ENCODE measurements around the gene ZNF668.
"Not testable (repeated sequence)": the region's sequence is repeated elsewhere in the genome, so short reads cannot be mapped to it uniquely, and the experiment has no call there.

The ZNF668 gene

DNA sequence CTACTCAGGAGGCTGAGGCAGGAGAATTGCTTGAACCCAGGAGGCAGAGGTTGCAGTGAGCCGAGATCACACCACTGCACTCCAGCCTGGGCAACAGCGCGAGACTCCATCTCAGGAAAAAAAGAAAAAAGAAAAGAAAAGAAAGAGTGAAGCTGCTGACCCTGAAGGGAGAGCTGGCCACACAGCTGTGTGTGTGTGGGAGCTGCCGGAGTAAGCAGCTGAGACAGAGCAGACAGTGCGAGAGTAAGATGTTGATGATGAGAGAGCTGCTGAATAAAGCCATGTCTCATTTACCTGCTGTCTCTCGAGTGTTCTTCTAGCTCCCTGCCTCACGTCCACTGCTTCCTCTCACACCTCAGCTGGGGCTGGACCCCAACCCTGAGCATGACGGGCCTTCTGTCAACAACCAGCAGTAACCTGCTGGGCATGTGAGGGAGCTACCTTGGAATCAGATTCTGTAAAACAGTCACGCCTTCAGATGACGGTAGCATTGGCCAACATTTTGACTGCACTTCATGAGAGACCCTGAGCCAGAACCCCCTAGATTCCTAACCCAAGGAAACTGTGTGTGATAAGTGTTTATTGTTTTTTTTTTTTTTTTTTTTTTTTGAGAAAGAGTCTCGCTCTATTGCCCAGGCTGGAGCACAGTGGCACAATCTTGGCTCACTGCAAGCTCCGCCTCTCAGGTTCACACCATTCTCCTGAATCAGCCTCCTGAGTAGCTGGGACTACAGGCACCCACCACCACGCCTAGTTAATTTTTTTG is 27.0 kb upstream of the ZNF668 start:
- DNase-seq (ENCODE audit: low read depth in 2 of 2): not testable (repeated sequence)

- DNase-seq (ENCODE audit: low read depth in 2 of 2): no peak
These were observed 26.0 kb upstream of the ZNF668 start for GRCh38 chr16:31099860-31100638.

DNA sequence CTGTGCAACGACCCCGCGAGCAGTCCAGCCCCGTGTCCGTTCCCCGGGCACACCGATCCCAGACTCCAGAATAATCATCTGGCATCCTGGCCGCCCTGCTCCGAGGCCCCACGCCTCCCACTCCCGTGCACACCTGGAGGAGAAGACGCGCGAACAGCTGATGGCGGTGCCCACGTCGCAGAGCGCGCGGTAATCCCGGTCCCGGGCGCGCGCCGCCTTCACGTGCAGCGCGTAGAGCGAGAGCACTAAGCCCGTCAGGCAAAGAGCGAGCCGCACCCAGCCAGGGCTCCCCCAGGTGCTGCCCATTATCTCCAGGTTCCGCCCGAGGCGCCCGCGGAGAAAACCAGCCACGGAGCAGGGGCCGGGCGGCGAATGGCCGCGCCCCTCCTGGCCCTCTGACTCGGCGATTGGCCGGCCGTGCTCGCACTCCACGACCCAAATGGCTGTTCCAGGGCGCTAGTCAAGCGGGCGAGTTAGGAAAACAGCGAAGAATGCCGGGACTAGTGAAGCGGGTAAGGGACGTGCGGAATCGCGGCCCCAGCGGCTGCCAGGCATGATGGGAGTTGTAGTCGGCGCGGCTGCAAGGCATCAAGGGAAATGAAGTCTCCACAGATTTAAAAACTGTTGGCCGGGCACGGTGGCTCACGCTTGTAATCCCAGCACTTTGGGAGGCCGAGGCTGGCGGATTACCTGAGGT is 20.5 kb upstream of the ZNF668 start, which contains the start of gene VKORC1:
TSS of gene VKORC1 (minus strand) at position 374 of the 697 bp plus-strand sequence. CDS start at position 306, 68 bp downstream.
- peak; percentile 70 to 80 for DNase-seq (ENCODE audit: low read depth in 2 of 2)

GRCh38 chr16:31094088-31094423 is 20.0 kb upstream of the ZNF668 start:
- no peak for DNase-seq (ENCODE audit: low read depth in 2 of 2)

DNA sequence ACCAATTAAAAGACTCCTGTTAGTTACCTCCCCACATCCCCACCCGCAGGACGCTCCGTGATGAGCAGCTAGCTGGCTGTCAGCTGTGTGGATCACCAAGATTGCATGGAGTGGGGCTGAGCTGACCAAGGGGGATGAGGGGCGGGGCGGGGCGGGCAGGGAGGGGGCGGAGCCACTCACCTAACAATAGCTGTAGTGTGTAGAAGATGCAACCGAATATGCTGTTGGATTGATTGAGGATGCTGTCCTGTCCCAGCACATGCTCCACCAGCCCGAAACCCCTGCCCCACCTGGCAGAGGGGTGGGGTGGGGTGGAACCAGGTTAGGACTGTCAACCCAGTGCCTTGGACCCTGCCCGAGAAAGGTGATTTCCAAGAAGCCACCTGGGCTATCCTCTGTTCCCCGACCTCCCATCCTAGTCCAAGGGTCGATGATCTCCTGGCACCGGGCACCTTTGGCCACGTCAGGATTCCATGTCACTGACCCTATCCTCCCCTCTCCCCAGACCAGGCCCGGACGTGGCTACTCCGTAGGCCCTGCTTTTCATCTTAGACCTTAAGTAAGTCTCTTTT is 19.2 kb upstream of the ZNF668 start:
- no peak for DNase-seq (ENCODE audit: low read depth in 2 of 2)

DNA sequence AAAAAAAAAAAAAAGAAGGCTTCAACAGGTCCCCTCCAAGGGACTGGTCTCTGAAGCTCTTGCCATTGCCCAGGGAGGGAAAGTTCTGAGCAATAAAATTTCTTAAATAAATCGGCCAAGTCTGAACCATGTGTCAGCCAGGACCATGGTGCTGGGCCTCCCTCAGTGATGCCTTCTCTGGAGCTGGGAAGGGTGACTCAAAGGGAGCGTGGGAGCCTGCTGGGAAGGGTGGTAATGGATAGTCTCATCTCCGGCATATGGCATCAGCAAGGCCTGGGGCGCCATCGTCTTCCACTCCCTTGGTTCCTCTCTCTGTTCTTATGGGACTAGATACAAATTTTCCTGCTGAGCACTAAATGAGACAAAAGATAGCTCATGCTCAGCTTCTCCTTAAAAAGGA is 18.3 kb upstream of the ZNF668 start:
- DNase-seq (ENCODE audit: low read depth in 2 of 2): no peak

GRCh38 chr16:31090540-31090939 is 16.5 kb upstream of the ZNF668 start:
- DNase-seq (ENCODE audit: low read depth in 2 of 2): no peak

DNA sequence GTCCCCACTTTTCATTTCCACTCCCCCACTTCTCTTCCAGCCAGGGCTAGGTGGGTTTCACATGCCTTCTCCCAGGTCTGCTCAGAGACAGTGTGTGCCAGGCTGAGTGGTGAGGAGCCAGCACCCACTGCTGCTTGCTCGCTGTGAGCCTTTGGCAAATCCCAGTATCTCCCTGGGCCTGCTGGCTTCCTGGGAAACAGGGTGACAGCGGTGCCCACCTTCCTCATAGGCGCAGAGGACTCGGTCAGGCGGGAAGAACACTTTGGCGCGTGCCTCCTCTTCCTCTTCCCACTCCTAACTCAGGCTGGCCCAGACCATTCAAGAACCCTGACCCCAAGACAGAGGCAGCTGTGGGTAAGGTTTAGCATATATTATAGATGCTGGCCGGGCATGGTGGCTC is 15.2 kb upstream of the ZNF668 start:
- no peak for DNase-seq (ENCODE audit: low read depth in 2 of 2)

DNA sequence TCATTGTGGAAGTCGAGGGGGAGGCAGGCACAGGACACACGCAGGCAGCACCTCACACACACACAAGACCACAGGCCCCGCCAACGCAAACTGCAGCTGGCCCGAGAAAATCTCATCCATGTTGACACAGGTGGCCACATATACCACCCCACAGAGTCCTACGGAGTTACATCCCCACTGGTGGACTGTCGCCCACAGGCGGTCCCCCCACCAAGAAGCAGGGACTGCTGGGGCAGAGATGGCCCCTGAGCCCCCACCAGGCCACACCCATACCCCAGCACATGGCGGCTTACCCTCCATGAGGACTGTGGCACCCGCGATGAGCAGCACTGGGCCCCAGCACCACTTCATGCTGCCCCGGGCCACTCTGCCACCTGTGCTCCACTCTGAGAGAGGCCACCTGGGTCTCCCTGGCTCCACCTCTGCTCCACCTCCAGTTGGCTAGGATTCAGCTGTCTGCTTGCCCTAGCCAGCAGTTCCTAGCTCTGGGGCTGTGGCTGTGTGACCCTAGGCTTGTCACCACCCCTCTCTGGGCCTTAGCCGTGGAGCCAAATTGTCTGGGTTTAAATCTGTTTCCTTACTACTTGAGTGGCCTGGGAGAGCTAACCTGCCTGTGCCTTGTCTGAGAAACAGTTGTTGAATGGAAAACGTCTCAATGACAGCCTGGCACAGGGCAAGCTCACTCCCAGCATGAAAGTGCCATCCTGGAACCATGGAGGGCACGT is 14.6 kb upstream of the ZNF668 start, which contains the start of gene PRSS53:
TSS of gene PRSS53 (minus strand) at position 485 of the 725 bp plus-strand sequence. CDS start at position 351, 134 bp downstream.
- no peak for DNase-seq (ENCODE audit: low read depth in 2 of 2)

DNA sequence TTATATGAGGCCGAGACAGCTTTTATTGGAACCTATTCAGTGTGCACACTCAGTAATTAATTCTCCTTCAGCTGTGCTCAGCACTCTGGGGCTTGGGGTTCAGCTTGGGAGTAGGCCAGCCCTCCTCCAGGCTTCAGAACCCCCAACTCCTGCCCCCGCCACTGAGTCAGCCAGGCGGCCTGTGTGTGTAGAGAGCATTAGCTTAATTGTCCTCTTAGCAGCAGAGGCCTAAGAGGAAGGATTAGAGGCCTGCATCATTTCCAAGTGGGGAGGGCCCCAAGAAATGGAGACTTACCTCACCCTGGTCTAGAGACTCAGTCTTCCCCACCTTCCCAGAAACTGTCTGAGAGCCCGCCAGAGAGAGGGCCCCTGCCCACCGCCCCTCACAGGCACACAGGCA is 13.9 kb upstream of the ZNF668 start:
- no peak for DNase-seq (ENCODE audit: low read depth in 2 of 2)

DNA sequence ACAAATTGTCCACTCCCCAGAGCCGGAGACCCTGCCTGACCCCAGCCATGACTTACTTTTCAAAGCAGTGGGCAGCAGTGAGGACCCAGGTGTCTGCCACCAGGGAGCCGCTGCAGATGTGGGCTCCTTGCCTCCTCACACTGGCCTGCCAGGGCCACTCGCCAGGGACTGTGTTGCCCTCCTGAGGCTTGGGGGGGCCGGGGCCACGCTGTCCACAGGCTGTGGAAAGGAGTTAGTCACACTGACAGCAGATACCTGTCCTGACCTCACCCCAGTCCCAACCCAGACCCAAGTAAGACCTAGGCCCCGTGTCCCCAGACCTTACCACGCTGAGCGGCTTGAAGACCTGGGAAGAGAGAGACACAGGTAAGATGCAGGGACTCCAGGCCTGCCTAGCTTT is 13.4 kb upstream of the ZNF668 start:
- DNase-seq (ENCODE audit: low read depth in 2 of 2): no peak

- no peak for DNase-seq (ENCODE audit: low read depth in 2 of 2)
These were observed 12.5 kb upstream of the ZNF668 start for GRCh38 chr16:31086629-31086906.

DNA sequence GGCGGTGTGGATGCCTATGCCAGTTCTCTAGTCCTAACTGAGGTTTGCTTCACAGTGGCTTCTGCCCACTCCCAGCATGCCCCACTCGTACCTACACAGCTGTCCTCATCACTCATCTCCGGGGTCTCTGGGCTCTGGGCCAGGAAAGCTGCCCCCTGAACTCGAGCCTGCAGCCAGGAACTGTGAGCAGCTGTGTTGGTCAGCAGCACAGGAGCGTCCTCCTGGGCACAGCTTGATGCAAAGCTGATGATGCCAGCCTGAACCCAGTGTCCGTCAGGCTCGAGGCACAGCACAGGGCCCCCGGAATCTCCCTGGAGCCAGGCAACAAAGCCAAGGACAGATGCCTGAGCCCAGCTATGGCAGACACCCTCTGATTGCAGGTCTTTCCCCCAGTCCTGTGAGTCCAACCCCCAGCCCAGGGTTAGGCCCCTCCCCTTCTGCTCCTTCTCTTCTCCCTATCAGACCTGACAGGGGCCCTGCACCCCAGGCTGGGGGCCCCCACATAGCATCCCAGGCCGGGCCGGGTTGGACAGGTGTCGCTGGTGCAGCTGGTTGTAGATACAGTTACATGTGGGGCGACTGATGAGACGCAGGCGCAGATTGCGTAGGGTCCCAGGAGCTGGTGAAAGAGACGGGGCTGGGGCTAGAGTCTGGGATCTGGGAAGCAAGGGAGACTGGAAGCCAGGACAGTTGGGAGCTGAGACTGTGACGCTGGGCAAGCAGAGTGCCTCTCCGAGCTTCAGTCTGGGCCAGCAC is 12.0 kb upstream of the ZNF668 start:
- DNase-seq (ENCODE audit: low read depth in 2 of 2): no peak

DNA sequence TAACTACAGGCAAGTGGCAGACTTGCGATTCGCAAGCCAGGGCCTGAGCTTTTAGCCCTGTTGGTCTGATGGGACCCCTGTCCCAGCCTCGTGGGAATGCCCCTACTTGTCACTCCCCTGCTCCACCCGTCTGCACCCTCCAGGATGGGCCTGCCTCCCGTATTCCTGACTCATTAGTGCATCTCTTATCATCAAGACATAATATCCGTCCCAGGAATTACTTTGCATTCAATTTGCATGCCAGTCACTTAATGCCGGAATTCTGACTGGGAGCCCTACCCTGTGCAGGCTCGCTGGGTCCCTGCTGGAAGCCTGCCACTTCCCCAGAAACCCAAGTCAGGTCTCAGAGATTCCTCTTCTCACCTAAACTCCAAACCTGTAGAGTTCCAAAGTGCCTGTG is 11.4 kb upstream of the ZNF668 start:
- DNase-seq (ENCODE audit: low read depth in 2 of 2): no peak

DNA sequence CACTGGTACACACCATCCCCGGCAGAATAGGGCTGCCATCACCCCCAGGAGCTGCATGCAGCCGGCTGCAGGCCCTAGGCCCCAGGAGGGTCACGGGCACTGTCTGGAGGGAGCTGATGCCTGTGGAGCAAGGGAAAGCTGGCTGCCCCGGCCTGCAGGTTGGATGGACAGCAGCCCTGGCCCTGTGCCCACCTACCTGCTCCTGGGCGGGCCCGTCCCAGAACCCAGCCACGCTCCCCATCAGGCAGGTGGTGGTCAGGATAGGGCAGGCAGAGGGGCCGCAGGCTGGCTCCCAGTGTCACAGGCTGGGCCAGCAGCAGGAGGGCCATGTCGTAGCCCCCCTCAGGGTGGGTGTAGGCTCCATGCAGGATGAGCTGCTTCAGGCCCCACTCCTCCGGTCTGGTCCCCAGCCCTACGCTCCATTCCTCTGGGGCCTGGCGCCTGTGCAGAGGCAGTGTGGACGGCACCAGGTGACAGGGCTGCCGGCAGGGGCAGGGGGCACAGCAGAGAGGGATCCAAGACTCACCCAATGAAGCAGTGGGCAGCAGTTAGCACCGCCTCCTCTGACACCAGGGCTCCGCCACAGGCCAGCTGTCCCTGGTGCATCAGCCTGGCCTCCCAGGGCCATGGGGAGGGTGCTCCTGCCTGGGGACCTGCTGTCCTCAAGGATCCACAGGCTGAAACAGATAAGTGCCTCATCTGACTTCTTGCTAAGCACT is 10.7 kb upstream of the ZNF668 start:
- DNase-seq (ENCODE audit: low read depth in 2 of 2): no peak

DNA sequence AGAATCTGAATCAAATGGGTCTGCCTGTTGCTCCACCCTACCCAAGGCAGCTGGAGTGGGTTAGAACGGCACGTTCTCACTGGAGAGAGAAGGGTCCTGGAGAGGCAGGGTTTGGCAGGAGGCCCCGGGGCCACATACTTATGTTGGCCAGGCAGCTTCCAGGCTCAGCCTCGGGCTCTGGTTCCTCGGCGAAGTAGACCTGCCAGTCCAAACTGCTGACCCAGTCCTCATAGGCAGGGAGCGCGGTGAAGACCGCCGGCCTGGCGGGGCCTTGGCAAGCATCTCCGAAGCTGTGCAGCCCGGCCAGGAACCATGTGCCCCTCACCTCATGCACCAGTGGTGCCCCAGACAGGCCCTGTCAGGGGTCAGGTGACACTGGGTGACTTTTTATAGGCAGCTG is 9.9 kb upstream of the ZNF668 start:
- no peak for DNase-seq (ENCODE audit: low read depth in 2 of 2)

DNA sequence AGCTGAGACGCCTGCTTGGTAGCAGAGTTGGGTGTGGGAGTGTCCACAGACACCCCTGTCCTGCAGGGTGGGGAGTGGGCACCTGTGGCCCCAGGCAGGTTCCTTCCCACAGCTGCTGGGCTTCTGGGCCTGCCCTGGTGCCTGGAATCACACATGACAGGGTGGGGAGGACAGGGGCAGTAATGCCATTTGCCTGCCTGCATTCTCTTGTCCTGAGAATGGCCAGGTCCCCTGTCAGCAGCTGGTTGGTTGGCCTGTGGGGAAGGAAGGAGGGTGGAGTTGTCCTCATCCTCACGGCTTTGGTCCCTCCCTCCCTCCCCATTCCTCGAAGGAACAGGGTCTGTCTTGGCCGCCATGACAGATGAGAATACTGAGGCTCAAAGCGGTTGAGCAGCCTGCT is 9.5 kb upstream of the ZNF668 start:
- no peak for DNase-seq (ENCODE audit: low read depth in 2 of 2)

- no peak for DNase-seq (ENCODE audit: low read depth in 2 of 2)
These were observed 9.0 kb upstream of the ZNF668 start for GRCh38 chr16:31083081-31083480.

GRCh38 chr16:31082368-31083045 is 8.5 kb upstream of the ZNF668 start:
- DNase-seq (ENCODE audit: low read depth in 2 of 2): no peak

Measured in stimulated activated CD4-positive, alpha-beta T cell treated with anti-CD3 and anti-CD28 coated beads, Interleukin-1b, Interleukin-23, amount 100 ng/mL, for 4 hours (primary cell).